Activated CD4-positive, alpha-beta T cell treated with anti-CD3 and anti-CD28 coated beads, Interleukin-2, amount 50 U/mL, for 16 hours (primary cell): ENCODE data around the gene ENOX2.
"Not testable (repeated sequence)": the region's sequence is repeated elsewhere in the genome, so short reads cannot be mapped to it uniquely, and the experiment has no call there.

ENCODE experiments used
- DNase-seq: peaks from one replicate; pipeline ENCODE4 v3.0.0-alpha.2; 2020

The ENOX2 gene

DNA sequence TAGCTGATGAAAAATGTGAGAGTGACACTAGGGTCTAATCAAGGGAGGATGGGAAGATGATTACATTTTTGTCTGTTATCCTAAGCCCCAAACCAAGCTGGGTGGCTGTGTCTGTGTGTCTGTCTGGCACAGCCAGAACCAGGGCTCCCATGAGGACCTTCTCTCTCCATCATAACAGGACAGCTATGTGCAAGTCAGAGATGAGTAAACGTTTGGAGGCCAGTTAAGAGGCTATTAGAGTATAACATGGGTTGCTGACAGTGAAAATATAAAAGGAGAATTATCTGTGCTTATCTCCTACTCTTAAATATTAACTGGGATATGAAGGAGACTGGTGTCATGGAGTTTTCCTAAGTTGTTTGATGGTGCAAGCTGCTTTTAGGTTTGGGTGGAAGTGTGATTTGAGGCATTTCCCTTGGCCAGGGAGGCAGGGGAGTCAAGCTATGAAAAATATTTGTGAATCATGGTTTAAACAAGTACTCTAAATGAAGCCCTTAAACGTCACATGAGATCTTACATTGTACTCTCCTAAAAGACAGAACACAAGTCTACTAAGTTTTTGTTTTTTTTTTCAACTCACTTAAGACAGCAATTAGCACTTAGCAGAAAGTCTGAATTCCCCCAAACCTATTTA is 156.2 kb downstream of the ENOX2 start:
- DNase-seq: no peak

DNA sequence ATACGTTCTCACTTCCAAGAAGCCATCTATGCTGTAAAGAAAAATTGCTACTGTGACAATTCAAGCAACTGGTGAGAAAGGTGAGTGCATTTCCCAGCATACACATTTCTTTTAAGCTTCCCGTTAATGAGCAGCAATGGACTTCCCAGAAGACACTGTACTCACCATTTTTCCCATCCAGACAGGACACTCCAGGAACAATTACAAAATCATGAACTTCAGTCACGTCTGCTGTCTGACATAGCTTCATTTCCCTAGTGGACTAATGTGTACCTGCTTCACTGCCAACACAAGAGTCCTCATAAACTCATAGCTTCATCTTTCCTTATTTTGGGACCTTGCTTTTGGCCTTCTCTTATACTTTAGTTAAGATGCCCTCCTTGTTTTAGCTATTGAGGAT is 156.9 kb downstream of the ENOX2 start:
- DNase-seq: no peak

GRCh38 chrX:130741584-130741983 is 161.4 kb downstream of the ENOX2 start:
- no peak for DNase-seq

DNA sequence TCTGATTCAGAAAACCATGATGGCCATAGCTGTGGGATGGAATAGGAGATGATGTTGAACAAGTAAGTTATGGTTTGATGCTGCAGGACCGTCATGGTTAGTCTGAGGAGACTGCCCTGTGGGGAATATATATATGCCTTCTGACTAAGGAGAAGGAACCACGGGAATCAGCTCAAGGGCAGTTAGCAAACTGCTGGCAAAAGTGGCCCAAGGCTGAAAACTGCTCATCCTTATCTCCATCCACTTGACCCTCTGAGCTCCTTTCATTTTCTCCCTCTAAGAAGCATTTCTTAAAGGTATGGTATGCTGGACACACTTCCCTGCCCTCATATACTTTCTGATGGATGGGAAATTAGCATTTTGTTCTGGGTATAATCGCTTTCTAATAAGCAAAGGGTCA is 161.9 kb downstream of the ENOX2 start:
- DNase-seq: no peak

- DNase-seq: no peak
These were observed 164.3 kb downstream of the ENOX2 start for GRCh38 chrX:130738638-130739195.

- no peak for DNase-seq
These were observed 168.3 kb downstream of the ENOX2 start for GRCh38 chrX:130734713-130735112.

- DNase-seq: no peak
These were observed 174.8 kb downstream of the ENOX2 start for GRCh38 chrX:130728208-130728607.

GRCh38 chrX:130726661-130727060 is 176.3 kb downstream of the ENOX2 start:
- no peak for DNase-seq

DNA sequence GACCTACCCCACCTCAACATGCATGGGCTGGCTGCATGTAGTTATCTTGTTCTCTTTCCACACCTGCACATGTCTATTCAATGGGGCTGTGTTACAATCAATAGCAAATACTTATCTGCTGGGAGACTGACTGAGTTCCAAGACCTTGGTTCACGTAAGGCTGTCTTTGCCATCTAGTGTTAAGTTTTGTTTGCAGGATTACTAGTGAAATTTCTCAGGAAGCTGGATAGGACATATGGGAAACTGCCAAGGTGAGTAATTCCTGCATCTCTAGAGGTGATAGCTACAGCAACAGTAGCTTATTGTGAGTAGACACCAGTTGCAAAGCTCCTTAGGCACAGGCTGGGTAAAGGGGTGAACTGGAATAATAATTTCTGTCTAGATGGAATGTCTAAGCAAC is 177.5 kb downstream of the ENOX2 start:
- no peak for DNase-seq

DNA sequence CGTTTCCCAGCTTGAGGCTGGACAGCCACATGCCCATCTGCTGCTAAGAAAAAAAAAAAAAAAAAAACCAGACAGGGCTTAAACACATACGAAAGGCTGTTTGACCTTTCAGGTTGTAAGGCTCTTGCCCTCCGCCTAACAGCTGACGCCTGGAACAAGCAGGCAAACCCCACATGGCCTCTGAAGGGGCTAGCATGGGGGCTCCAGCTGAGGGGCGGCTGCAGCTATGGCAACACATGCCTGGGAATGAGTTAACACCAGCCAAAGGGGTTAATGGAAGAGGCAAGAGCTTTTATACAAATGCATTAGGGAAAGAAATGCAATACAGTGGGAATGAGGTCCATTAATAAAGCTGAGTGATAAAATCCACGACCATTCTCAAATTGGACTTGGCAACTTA is 183.6 kb downstream of the ENOX2 start:
- DNase-seq: no peak

GRCh38 chrX:130718137-130718536 is 184.9 kb downstream of the ENOX2 start:
- no peak for DNase-seq

GRCh38 chrX:130716781-130717413 is 186.1 kb downstream of the ENOX2 start:
- no peak for DNase-seq

DNA sequence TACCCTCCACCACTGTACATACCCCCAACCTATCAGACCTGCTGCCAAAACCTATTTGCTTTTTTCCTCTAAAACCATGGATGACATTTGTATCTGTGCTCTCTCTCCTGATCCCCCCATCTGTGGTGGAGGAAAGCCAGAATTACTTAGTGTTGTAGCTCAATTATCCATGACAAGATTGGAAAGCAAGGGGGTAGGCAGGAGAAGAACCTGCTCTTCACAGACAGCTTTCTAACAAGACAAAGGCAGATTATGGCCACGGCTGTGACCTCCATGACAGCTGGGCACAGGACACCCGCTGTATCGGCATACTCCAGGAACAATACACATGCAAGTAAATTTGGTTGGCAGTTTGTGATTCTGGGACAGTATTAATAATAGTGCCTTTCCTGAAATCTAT is 186.7 kb downstream of the ENOX2 start:
- DNase-seq: no peak

GRCh38 chrX:130715299-130715698 is 187.7 kb downstream of the ENOX2 start:
- DNase-seq: peak; percentile 2

DNA sequence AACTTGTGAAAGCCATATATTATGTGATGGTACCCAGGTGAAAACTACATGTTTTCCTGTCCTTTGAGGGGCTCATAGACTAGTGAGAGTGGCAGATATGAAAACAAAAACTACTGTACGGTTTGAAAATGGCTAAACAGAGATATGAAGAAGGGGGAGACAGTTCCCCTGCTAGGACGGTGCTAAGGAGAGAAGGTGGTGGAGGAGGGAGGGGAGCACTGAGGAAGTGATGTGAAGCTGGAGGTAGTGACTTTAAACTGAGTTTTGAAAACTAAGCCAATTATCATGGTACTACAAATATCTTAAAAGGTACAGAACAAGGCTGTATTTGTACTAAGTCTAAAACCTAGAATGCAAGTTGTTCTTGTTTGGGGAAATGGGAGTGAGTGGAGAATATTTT is 188.3 kb downstream of the ENOX2 start:
- DNase-seq: no peak

DNA sequence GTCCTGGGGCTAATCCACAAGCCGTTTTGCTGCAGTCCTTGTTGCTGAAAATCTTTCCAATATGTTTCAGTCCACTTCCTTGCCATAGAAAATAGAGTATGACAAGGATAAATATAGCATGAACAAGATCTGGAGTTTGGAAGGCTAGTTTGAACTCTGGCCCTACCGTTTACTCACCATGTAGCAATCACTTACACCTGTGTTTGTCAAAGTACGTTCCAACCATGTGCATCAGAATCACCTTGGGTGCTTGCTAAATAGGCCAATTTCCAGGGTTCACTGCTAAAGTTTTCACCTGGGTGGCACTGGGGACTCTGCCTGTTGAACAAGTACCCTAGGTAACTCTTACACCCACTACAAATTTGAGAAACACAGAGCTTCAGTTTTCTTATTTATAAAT is 188.9 kb downstream of the ENOX2 start:
- DNase-seq: no peak

- not testable (repeated sequence) for DNase-seq
These were observed 193.8 kb downstream of the ENOX2 start for GRCh38 chrX:130709178-130709577.

GRCh38 chrX:130705591-130705990 is 197.4 kb downstream of the ENOX2 start:
- DNase-seq: no peak

DNA sequence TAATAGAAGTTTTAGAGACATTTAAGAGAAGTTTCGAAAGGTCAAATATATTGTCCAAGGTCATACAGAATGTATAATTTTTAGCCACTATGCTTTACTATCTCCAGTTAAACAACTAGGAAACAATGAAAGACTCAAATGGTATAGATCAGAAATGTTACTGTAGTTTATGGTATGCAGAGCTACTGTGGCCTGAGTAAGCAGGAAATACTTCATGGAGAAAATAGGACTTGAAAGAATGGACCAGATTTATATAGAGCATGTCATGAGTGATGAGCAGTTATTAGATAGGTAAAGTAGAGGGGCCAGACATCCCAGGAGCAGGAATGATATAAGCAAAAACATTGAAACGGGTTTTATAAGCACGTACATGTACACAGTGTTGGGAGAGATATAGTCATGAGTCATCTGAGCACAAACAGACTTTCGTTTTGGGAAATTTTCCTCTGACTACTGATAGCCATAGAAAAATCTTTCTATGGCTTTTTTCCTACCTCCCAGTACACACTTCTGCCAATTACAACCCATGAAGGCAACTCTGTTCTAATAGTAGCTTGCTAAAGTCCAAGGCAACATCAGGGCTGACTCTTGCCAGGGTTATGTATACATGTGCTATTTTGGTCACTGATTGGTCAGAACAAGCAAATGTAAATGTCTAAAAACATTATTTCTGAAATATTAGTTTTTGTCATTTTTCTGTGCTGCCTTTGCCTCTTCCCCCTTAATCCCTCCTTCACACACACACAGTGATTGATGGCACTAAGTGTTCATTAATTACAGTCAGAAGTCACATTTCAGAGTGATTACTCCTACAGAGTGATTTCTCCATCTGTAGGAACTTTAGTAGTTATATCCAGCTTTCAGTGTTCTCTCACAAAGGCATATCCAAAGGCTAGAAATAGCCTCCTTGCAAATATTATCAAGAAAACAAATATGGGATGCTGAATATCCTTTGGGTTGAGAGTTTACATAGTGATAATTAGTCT is 198.7 kb downstream of the ENOX2 start:
- DNase-seq: no peak

DNA sequence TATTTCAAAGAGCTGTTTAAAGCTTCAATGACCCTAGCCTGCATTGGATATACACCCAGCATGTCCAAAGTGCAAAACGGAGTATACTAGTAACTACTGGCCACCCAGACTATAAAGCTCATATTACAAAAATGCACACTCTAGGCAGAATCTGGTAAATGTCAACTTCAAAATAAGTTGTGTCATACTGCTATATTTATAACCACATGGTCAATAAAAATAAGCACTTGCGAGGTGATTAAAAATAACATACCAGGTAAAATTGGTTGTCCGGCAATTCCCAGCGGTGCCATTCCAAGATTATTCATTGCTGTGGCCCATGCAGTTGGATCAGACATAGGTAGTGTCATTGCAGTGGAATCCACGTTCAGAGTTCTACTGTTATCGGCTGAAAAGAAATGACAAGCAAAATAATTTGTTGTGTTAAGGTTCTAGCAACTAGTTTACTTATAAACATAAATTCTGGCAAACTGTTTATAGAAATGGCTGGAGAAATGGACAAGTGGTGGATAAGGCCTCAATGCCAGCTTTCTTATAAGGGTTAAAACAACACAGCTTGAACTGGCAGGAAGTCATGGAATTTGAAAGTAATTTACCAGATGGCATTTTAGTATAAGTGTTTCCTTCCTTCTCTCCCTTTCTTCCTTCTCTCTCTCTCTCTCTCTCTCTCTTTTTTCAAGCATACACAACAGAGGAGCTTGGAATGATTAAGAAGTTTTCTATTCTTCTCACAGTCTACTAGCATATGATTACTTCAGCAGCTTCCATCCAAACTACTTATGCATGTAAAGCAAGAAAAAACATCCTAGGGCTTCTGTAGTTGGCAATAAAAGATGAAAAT is 199.9 kb downstream of the ENOX2 start:
- DNase-seq: no peak

- DNase-seq: no peak
These were observed 202.4 kb downstream of the ENOX2 start for GRCh38 chrX:130700629-130701028.

DNA sequence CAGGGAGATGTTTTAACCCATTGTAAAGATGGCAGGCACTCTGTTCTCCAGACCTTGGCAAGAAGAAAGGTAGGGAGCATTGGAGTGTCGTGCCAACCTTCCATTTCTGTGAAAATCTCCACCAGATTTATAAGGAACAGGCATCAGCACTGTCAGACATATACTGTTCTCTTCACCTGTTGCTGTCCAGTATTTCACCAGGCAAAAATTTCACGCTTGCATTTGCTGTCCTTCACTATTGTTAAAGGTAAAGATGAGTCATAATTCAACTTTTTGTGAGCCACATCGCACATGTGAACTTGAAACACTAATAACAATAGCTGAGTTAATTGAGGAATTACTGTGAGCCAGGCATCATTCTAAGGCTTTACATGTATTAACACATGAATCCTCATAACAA is 203.4 kb downstream of the ENOX2 start:
- no peak for DNase-seq

GRCh38 chrX:130696542-130696941 is 206.5 kb downstream of the ENOX2 start:
- no peak for DNase-seq
